OCI-LY3 (cell line): ENCODE data around the gene FUT4.

Source experiments
- CTCF ChIP-seq: fragments of 200-600, 300-600 bp; sonication (generic); IDR thresholded peaks from 2 replicates; pipeline ENCODE4 v1.5.1; 2014; ENCODE audit warnings: antibody characterized with exemption, low read length, low read depth
- EZH2phosphoT487 ChIP-seq: fragments of 200-600 bp; shearing (Covaris generic); IDR thresholded peaks from 2 replicates; pipeline ENCODE4 v1.6.1; 2018; ENCODE audit warnings: antibody characterized with exemption, mixed run types, low read depth

- TF ChIP-seq CTCF (no peak), EZH2phosphoT487 (no peak)
These were observed 19.4 kb upstream of the FUT4 start for GRCh38 chr11:94524341-94524740.
